Smooth muscle cell (in vitro differentiated cells): ENCODE results near the gene ATP10B. TPM values are rescaled to one million over a fixed set of nuclear protein-coding genes. Genes with fewer than 3 reads are reported as not detected.

Experiments used
- DNase-seq: peaks from one replicate; lab custom pipeline; 2025; ENCODE audit not compliant: unreplicated experiment; lab: John Stamatoyannopoulos, UW
- H2AFZ ChIP-seq: fragments of 200-600 bp; sonication (generic); 2 replicates; pipeline ENCODE4 v1.6.0; 2016; ENCODE audit warnings: antibody characterized with exemption, low read depth, mild to moderate bottlenecking
- H3F3A ChIP-seq: fragments of 200-600 bp; sonication (generic); 2 replicates; pipeline ENCODE4 v1.6.0; 2017; ENCODE audit warnings: antibody characterized with exemption, low read depth
- H3K27ac ChIP-seq: fragments of 200-600 bp; sonication (generic); 2 replicates; pipeline ENCODE4 v1.5.1; 2016; ENCODE audit warnings: low read depth, mild to moderate bottlenecking
- H3K27me3 ChIP-seq: fragments of 200-600 bp; sonication (generic); 2 replicates; pipeline ENCODE4 v1.6.1; 2016; ENCODE audit warnings: low read depth, mild to moderate bottlenecking
- H3K36me3 ChIP-seq: fragments of 200-600 bp; sonication (generic); 2 replicates; pipeline ENCODE4 v1.5.1; 2016; ENCODE audit warnings: low read depth
- H3K4me1 ChIP-seq: fragments of 200-600 bp; sonication (generic); 2 replicates; pipeline ENCODE4 v1.5.1; 2016; ENCODE audit warnings: low read depth
- H3K4me2 ChIP-seq: fragments of 200-600 bp; sonication (generic); 2 replicates; pipeline ENCODE4 v1.6.0; 2016; ENCODE audit warnings: mild to moderate bottlenecking
- H3K4me3 ChIP-seq: fragments of 200-600 bp; sonication (generic); 2 replicates; pipeline ENCODE4 v1.5.1; 2016; ENCODE audit warnings: mild to moderate bottlenecking
- H3K79me2 ChIP-seq: fragments of 200-600 bp; sonication (generic); 2 replicates; pipeline ENCODE4 v1.6.0; 2016; ENCODE audit warnings: low read depth, mild to moderate bottlenecking
- H3K9ac ChIP-seq: fragments of 200-600 bp; sonication (generic); 2 replicates; pipeline ENCODE4 v1.6.0; 2016; ENCODE audit warnings: low read depth
- H3K9me3 ChIP-seq: fragments of 200-600 bp; sonication (generic); replicated peaks from 2 replicates; pipeline ENCODE4 v1.5.1; 2016; ENCODE audit warnings: low read depth
- H4K20me1 ChIP-seq: fragments of 200-600 bp; sonication (generic); 2 replicates; pipeline ENCODE4 v1.6.0; 2016; ENCODE audit warnings: low read depth
- CTCF ChIP-seq: fragments of 200-600 bp; sonication (generic); IDR thresholded peaks from 2 replicates; pipeline ENCODE4 v1.5.1; 2017; ENCODE audit warnings: borderline replicate concordance, mild to moderate bottlenecking, antibody characterized with exemption; ENCODE audit not compliant: insufficient read depth, poor library complexity, severe bottlenecking
- WGBS: methylation state at CpG from one replicate; pipeline ENCODE4 v1.1.7; 2016; ENCODE audit warnings: low lambda C conversion rate; 5-methylcytosine and 5-hydroxymethylcytosine counted together
- polyA plus RNA-seq: library from polyadenylated mRNA; unstranded; fragments of >200 nt; fragmentation: Nextera tagmentation; extraction: Ambion mirVana; gene quantifications from 2 replicates; pipeline ENCODE4 v1.2.1, GENCODE V29; 2016
- total RNA-seq: library from RNA; depleted of rRNA; stranded (reverse); fragments of >200 nt; gene quantifications from 2 replicates; pipeline ENCODE4 v1.2.3, GENCODE V29; 2014

Gene ATP10B
- total and polyA plus RNA-seq, 2 experiments from 2014 or later = 0.13 TPM; not detected in 1

- WGBS = 56% methylated on average over 1 of the region's 1 CpG
- H3K4me3 ChIP-seq = no peak overlapping the region
These were observed 308.6 kb downstream of the ATP10B start for GRCh38 chr5:160543395-160543794.

GRCh38 chr5:160542840-160543239 lies 309.2 kb downstream of the ATP10B start:
- H3K4me2 ChIP-seq = no peak overlapping the region
- no peaks in the 10 kb centered on the region for H3K27me3 ChIP-seq
- H3K79me2 ChIP-seq = no peaks in the 10 kb centered on the region
- H4K20me1 ChIP-seq = no peaks in the 10 kb centered on the region
- no peak overlapping the region for H3K9ac ChIP-seq
- DNase-seq = no peak
- H2AFZ ChIP-seq = no peak overlapping the region
- WGBS = 84% methylated on average over 2 of the region's 2 CpGs
- no peak overlapping the region for H3K27ac ChIP-seq
- TF ChIP-seq CTCF = no peak
- H3K4me1 ChIP-seq = no peaks in the 10 kb centered on the region
- no peak overlapping the region for H3K4me3 ChIP-seq
- H3K9me3 ChIP-seq = no peaks in the 10 kb centered on the region
- no peaks in the 10 kb centered on the region for H3K36me3 ChIP-seq
- H3F3A ChIP-seq = no peaks in the 10 kb centered on the region

More at GRCh38 chr5:160543395-160543794, 308.6 kb downstream of the ATP10B start:
- Histone ChIP-seq H4K20me1 (no peaks in the 10 kb centered on the region), H3K9ac (no peak overlapping the region), H3K27ac (no peak overlapping the region), H3K79me2 (no peaks in the 10 kb centered on the region), H3K4me2 (no peak overlapping the region), H3K27me3 (no peaks in the 10 kb centered on the region), H3K4me1 (no peaks in the 10 kb centered on the region), H3K9me3 (no peaks in the 10 kb centered on the region), H2AFZ (no peak overlapping the region), H3F3A (peaks cover 3% of the 10 kb centered on the region), H3K36me3 (no peaks in the 10 kb centered on the region)
- no peak for DNase-seq
- no peak for TF ChIP-seq CTCF

GRCh38 chr5:160542281-160542680 lies 309.7 kb downstream of the ATP10B start:
- H2AFZ ChIP-seq = no peak overlapping the region
- H3K9ac ChIP-seq = no peak overlapping the region
- H3K9me3 ChIP-seq = no peaks in the 10 kb centered on the region
- H3K27me3 ChIP-seq = no peaks in the 10 kb centered on the region
- H3K4me2 ChIP-seq = no peak overlapping the region
- no peak for DNase-seq
- no peak overlapping the region for H3K4me3 ChIP-seq
- 66% methylated on average over 4 of the region's 4 CpGs for WGBS
- H3F3A ChIP-seq = no peaks in the 10 kb centered on the region
- H3K36me3 ChIP-seq = no peaks in the 10 kb centered on the region
- no peaks in the 10 kb centered on the region for H4K20me1 ChIP-seq
- no peak for TF ChIP-seq CTCF
- H3K27ac ChIP-seq = no peak overlapping the region
- no peaks in the 10 kb centered on the region for H3K4me1 ChIP-seq
- H3K79me2 ChIP-seq = no peaks in the 10 kb centered on the region

GRCh38 chr5:160539431-160539830 lies 312.6 kb downstream of the ATP10B start:
- Histone ChIP-seq H2AFZ (no peak overlapping the region), H3K4me2 (no peak overlapping the region), H3K27me3 (no peaks in the 10 kb centered on the region), H4K20me1 (no peaks in the 10 kb centered on the region), H3F3A (no peaks in the 10 kb centered on the region), H3K9ac (no peak overlapping the region), H3K4me3 (no peak overlapping the region), H3K36me3 (no peaks in the 10 kb centered on the region), H3K27ac (no peak overlapping the region), H3K79me2 (no peaks in the 10 kb centered on the region), H3K4me1 (no peaks in the 10 kb centered on the region), H3K9me3 (no peaks in the 10 kb centered on the region)
- no peak for TF ChIP-seq CTCF
- DNase-seq = no peak
- 25% methylated on average over 1 of the region's 1 CpG for WGBS
